Calu3 (cell line): Measurements from ENCODE around the gene SULT2B1. TPM values are rescaled to one million over a fixed set of nuclear protein-coding genes. Genes with fewer than 3 reads are reported as not detected.

Experiments
- BruUV-seq: library from RNA; stranded (reverse); fragments of 400-500 nt; replicated peaks from 2 replicates; lab custom pipeline; 2021; lab: Mats Ljungman, UMichigan
- CTCF ChIA-PET: fragments of 300-600 bp; sonication (Branson Sonifier 250); formaldehyde crosslinking; loops from one replicate; lab custom pipeline; 2022; ENCODE audit warnings: antibody characterized with exemption; lab: Charles Lee
- DNase-seq: peaks from one replicate; pipeline ENCODE4 v3.0.0; 2022
- H3K27ac Mint-ChIP-seq: one replicate; pipeline ENCODE4 v1.8.0; 2022; ENCODE audit warnings: mixed read lengths; ENCODE audit not compliant: unreplicated experiment
- H3K27me3 Mint-ChIP-seq: one replicate; pipeline ENCODE4 v1.8.0; 2022; ENCODE audit warnings: mixed read lengths; ENCODE audit not compliant: unreplicated experiment
- H3K36me3 Mint-ChIP-seq: one replicate; pipeline ENCODE4 v1.8.0; 2022; ENCODE audit warnings: mild to moderate bottlenecking, moderate library complexity, mixed read lengths; ENCODE audit not compliant: insufficient read depth, unreplicated experiment
- H3K4me1 Mint-ChIP-seq: one replicate; pipeline ENCODE4 v1.8.0; 2022; ENCODE audit warnings: mild to moderate bottlenecking, low read depth, mixed read lengths; ENCODE audit not compliant: unreplicated experiment
- H3K4me3 Mint-ChIP-seq: one replicate; pipeline ENCODE4 v1.8.0; 2022; ENCODE audit warnings: mild to moderate bottlenecking, low read depth, moderate library complexity, mixed read lengths; ENCODE audit not compliant: unreplicated experiment
- H3K9me3 Mint-ChIP-seq: one replicate; pipeline ENCODE4 v1.8.0; 2022; ENCODE audit warnings: low read depth, mixed read lengths; ENCODE audit not compliant: unreplicated experiment
- CTCF ChIP-seq: fragments of 200-600 bp; IDR thresholded peaks from one replicate; pipeline ENCODE4 v1.8.0; 2022; ENCODE audit warnings: antibody characterized with exemption; ENCODE audit not compliant: unreplicated experiment
- intact Hi-C: fragments of 100-400 bp; cut with micrococcal nuclease; formaldehyde crosslinking; loops from one replicate; pipeline ENCODE4 v1.10.0; 2022; ENCODE audit not compliant: unreplicated experiment
- total RNA-seq: library from RNA; stranded (reverse); gene quantifications from 2 replicates; pipeline ENCODE4 v1.2.3, GENCODE V29; 2022

SULT2B1 gene
- total RNA-seq, 1 experiment from 2014 or later = not detected

DNA sequence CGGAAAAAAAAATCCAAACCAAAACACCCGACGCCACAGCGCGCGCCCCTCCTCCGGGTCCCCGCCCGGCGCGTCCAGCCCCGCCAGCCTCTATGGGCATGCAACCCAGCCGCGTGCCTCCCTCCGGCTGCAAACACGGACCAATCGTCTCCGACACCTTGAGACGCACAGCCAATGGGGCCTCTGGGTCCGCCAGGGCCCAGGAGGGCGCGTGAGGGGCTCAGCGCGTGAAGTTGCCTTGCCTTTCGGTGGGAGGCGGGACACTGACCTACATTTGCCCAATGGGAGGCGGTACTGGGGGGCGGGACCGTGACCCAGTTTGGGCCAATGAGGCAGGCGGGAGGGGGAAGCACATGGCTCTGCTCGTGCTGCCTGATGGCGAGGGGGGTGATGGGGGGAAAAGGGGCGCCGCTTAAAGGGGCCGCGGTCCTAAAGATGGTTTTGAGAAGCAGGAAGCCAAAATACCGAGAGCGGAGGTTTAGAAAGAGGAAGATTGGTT, 85.5 kb downstream of the SULT2B1 start:
- H3K4me1 Mint-ChIP-seq = peaks cover 35% of the 10 kb centered on the region
- no peak for TF ChIP-seq CTCF
- BruUV-seq = no TSS peak
- peaks cover 46% of the 10 kb centered on the region for H3K27me3 Mint-ChIP-seq
- peak overlapping the region; percentile 70 for H3K4me3 Mint-ChIP-seq
- DNase-seq = peak; percentile 99
- CTCF ChIA-PET = interaction anchor here (0.6 to 1.0 kb wide), 3 partner anchors 9 to 175 kb away, joined by 3 to 4 read pairs (median 3); partner anchors contain the start of gene CA11
- H3K27ac Mint-ChIP-seq = peak overlapping the region; percentile 80
- H3K9me3 Mint-ChIP-seq = peaks cover 3% of the 10 kb centered on the region
- intact Hi-C loops = loop anchor here (5.0 kb wide), 1 partner anchor 330 kb away; the partner anchor contains the start of gene FTL
- peaks cover 51% of the 10 kb centered on the region for H3K36me3 Mint-ChIP-seq

- H3K27ac Mint-ChIP-seq = peak overlapping the region; percentile 80
- TF ChIP-seq CTCF = no peak
- no TSS peak for BruUV-seq
- H3K27me3 Mint-ChIP-seq = peaks cover 53% of the 10 kb centered on the region
- H3K4me3 Mint-ChIP-seq = peak overlapping the region; percentile 70
- DNase-seq = peak; percentile 64
- H3K36me3 Mint-ChIP-seq = peaks cover 51% of the 10 kb centered on the region
- CTCF ChIA-PET = interaction anchor here (0.6 to 1.0 kb wide), 2 partner anchors 8 to 12 kb away, joined by 3 to 4 read pairs; partner anchors contain the start of gene CA11
- intact Hi-C loops = loop anchor here (5.0 kb wide), 1 partner anchor 329 kb away; the partner anchor contains the start of gene FTL
- peaks cover 3% of the 10 kb centered on the region for H3K9me3 Mint-ChIP-seq
- peaks cover 35% of the 10 kb centered on the region for H3K4me1 Mint-ChIP-seq
These were observed 86.2 kb downstream of the SULT2B1 start for GRCh38 chr19:48637948-48638830.

DNA sequence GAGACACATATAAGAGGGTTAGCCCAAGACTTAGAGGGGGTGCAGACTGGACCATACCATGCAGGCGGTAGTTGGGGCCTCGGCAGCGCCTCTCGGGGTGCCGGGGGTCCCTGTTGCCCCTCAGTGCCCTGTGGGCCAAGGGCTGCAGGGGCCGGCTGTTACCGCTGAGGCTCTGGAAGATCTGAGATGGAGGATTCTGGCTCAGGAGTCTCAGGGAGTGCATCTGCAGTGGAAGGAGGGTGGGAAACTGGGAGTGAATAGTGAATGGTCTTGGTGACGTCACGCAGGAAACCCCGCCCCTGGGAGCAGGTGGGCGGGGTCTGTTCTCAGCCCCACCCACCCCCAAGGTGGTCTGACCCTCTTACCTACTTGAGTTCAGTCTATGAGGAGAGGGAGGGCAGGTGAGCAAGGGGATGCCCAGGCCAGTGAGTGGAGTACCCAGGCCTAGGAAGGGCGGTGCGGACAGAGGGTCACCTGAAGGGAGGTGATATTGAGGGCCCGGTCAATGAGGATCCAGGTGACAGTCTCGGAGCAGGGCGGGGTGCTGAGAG, 86.9 kb downstream of the SULT2B1 start:
- CTCF ChIA-PET = interaction anchor here (0.6 kb wide), 2 partner anchors 100 to 137 kb away, joined by 3 to 4 read pairs; no protein-coding TSS in a partner anchor
- intact Hi-C loops = loop anchor here (5.0 kb wide), 1 partner anchor 328 kb away; the partner anchor contains the start of gene FTL
- Mint-ChIP-seq H3K4me1 (peaks cover 35% of the 10 kb centered on the region), H3K4me3 (peak overlapping the region; percentile 70), H3K36me3 (peaks cover 51% of the 10 kb centered on the region), H3K9me3 (peaks cover 3% of the 10 kb centered on the region), H3K27ac (peak overlapping the region; percentile 80), H3K27me3 (peaks cover 58% of the 10 kb centered on the region)
- TF ChIP-seq CTCF = no peak
- BruUV-seq = no TSS peak
- DNase-seq = no peak
